ENCODE data around the gene C19orf12.

DNA sequence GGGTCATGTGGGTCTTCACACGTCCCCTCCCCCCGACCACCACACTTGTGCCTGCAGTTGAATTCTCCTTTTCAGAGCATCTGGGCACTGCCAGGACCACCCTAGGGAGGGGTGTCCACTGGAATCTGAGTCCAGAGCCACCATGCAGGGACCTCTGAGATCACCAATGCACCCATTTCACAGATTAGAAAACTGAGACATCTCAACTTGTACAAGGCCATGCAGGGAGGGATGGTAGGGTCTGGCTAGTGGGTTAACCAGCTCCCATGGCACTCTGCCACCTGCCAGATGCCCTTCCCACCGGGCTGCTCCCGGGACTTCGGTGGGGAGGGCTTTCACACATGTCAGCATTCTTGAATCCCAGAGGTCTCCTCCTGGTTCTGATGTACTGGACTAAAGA lies 44.3 kb upstream of the C19orf12 start:
- TF ChIP-seq POLR2AphosphoS5 (IDR thresholded peaks at IDR 0.05; ENCODE audit: insufficient read depth in 1 of 2, low read depth in 1 of 2) = no peak
- TF ChIP-seq, protein P1, sequence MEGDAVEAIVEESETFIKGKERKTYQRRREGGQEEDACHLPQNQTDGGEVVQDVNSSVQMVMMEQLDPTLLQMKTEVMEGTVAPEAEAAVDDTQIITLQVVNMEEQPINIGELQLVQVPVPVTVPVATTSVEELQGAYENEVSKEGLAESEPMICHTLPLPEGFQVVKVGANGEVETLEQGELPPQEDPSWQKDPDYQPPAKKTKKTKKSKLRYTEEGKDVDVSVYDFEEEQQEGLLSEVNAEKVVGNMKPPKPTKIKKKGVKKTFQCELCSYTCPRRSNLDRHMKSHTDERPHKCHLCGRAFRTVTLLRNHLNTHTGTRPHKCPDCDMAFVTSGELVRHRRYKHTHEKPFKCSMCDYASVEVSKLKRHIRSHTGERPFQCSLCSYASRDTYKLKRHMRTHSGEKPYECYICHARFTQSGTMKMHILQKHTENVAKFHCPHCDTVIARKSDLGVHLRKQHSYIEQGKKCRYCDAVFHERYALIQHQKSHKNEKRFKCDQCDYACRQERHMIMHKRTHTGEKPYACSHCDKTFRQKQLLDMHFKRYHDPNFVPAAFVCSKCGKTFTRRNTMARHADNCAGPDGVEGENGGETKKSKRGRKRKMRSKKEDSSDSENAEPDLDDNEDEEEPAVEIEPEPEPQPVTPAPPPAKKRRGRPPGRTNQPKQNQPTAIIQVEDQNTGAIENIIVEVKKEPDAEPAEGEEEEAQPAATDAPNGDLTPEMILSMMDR (IDR thresholded peaks at IDR 0.05) = no peak

All from vagina (tissue), 2 donors.